H1 (cell line): Measurements from ENCODE around the gene ARL6IP5. TPM values are rescaled to one million over a fixed set of nuclear protein-coding genes. Genes with fewer than 3 reads are reported as not detected.

Source experiments
- GTF2F1 ChIP-seq: IDR thresholded peaks from 2 replicates; pipeline ENCODE4 v1.6.1; 2012; ENCODE audit warnings: low read depth, low read length, improper control_type of control experiment, borderline replicate concordance
- KDM4A ChIP-seq: IDR thresholded peaks from one replicate; pipeline ENCODE4 v1.7.1; 2012; ENCODE audit warnings: low read depth, mild to moderate bottlenecking, moderate library complexity, low read length, inconsistent platforms; ENCODE audit not compliant: severe bottlenecking
- SP4 ChIP-seq: IDR thresholded peaks from 2 replicates; pipeline ENCODE4 v1.6.1; 2012; ENCODE audit warnings: low read length, inconsistent platforms
- polyA plus RNA-seq, 7 experiments: library from polyadenylated mRNA; depleted of rRNA in 3 of 7; stranded (reverse) in 5 of 7; unstranded in 2 of 7; fragments of >200 nt in 5 of 7; fragments of 200-250 nt in 2 of 7; gene quantifications; 1 replicate in 5 of 7; 2 replicates in 1 of 7; 4 replicates in 1 of 7; pipeline versions ENCODE4 v1.2.1 to v1.2.3, GENCODE V29; 2011 to 2013; ENCODE audit warnings: missing spikeins in 2 of 7, mixed read lengths in 2 of 7
- total RNA-seq: library from RNA; stranded (reverse); fragmentation: NEBNext Ultra II Directional; extraction: Animal tissue kit (Norgen Biotek cat#: 25700); gene quantifications from 2 replicates; pipeline ENCODE4 v1.2.1, GENCODE V29; 2021
- TF ChIP-seq, protein P1 (sequence below): fragments of 300-600 bp; sonication (generic); IDR thresholded peaks from 2 replicates; pipeline ENCODE4 v1.7.1; 2012; ENCODE audit warnings: low read length, moderate library complexity, mild to moderate bottlenecking, inconsistent platforms; ENCODE audit not compliant: insufficient replicate concordance

The ARL6IP5 gene
- total and polyA plus RNA-seq, 2 of the 8 experiments (the other 6 are each of a cell fraction or from before 2014, with no cell fraction given), result 24.9 to 30.1 TPM

DNA sequence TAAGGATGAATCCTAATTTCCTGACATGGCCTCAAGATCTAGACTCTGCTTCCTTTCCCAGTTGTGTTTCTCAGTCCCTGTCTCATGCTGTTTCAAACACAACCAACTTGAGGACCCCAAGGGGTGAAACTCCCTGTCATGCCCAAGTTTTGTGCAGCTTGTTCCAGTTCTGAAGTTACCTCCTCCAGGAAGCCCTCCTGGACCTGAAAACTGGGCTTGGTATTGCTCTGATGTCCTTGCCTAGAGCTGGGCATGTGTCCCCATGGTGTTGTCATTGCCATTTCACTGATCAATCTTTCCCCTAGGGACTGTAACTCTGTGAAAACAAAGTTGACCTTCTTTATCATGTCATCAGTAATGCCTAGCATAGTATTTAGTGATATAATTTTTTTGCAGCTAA, 43.8 kb downstream of the ARL6IP5 start (continued):
- no peak for TF ChIP-seq SP4
- TF ChIP-seq, protein P1, sequence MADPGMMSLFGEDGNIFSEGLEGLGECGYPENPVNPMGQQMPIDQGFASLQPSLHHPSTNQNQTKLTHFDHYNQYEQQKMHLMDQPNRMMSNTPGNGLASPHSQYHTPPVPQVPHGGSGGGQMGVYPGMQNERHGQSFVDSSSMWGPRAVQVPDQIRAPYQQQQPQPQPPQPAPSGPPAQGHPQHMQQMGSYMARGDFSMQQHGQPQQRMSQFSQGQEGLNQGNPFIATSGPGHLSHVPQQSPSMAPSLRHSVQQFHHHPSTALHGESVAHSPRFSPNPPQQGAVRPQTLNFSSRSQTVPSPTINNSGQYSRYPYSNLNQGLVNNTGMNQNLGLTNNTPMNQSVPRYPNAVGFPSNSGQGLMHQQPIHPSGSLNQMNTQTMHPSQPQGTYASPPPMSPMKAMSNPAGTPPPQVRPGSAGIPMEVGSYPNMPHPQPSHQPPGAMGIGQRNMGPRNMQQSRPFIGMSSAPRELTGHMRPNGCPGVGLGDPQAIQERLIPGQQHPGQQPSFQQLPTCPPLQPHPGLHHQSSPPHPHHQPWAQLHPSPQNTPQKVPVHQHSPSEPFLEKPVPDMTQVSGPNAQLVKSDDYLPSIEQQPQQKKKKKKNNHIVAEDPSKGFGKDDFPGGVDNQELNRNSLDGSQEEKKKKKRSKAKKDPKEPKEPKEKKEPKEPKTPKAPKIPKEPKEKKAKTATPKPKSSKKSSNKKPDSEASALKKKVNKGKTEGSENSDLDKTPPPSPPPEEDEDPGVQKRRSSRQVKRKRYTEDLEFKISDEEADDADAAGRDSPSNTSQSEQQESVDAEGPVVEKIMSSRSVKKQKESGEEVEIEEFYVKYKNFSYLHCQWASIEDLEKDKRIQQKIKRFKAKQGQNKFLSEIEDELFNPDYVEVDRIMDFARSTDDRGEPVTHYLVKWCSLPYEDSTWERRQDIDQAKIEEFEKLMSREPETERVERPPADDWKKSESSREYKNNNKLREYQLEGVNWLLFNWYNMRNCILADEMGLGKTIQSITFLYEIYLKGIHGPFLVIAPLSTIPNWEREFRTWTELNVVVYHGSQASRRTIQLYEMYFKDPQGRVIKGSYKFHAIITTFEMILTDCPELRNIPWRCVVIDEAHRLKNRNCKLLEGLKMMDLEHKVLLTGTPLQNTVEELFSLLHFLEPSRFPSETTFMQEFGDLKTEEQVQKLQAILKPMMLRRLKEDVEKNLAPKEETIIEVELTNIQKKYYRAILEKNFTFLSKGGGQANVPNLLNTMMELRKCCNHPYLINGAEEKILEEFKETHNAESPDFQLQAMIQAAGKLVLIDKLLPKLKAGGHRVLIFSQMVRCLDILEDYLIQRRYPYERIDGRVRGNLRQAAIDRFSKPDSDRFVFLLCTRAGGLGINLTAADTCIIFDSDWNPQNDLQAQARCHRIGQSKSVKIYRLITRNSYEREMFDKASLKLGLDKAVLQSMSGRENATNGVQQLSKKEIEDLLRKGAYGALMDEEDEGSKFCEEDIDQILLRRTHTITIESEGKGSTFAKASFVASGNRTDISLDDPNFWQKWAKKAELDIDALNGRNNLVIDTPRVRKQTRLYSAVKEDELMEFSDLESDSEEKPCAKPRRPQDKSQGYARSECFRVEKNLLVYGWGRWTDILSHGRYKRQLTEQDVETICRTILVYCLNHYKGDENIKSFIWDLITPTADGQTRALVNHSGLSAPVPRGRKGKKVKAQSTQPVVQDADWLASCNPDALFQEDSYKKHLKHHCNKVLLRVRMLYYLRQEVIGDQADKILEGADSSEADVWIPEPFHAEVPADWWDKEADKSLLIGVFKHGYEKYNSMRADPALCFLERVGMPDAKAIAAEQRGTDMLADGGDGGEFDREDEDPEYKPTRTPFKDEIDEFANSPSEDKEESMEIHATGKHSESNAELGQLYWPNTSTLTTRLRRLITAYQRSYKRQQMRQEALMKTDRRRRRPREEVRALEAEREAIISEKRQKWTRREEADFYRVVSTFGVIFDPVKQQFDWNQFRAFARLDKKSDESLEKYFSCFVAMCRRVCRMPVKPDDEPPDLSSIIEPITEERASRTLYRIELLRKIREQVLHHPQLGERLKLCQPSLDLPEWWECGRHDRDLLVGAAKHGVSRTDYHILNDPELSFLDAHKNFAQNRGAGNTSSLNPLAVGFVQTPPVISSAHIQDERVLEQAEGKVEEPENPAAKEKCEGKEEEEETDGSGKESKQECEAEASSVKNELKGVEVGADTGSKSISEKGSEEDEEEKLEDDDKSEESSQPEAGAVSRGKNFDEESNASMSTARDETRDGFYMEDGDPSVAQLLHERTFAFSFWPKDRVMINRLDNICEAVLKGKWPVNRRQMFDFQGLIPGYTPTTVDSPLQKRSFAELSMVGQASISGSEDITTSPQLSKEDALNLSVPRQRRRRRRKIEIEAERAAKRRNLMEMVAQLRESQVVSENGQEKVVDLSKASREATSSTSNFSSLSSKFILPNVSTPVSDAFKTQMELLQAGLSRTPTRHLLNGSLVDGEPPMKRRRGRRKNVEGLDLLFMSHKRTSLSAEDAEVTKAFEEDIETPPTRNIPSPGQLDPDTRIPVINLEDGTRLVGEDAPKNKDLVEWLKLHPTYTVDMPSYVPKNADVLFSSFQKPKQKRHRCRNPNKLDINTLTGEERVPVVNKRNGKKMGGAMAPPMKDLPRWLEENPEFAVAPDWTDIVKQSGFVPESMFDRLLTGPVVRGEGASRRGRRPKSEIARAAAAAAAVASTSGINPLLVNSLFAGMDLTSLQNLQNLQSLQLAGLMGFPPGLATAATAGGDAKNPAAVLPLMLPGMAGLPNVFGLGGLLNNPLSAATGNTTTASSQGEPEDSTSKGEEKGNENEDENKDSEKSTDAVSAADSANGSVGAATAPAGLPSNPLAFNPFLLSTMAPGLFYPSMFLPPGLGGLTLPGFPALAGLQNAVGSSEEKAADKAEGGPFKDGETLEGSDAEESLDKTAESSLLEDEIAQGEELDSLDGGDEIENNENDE, result no peak
- TF ChIP-seq KDM4A, result no peak
- no peak for TF ChIP-seq GTF2F1
